ENCODE measurements around the gene PTPN21. TPM values are rescaled to one million over a fixed set of nuclear protein-coding genes. Genes with fewer than 3 reads are reported as not detected.

PTPN21 gene
- total RNA-seq, 1 donor = not detected

DNA sequence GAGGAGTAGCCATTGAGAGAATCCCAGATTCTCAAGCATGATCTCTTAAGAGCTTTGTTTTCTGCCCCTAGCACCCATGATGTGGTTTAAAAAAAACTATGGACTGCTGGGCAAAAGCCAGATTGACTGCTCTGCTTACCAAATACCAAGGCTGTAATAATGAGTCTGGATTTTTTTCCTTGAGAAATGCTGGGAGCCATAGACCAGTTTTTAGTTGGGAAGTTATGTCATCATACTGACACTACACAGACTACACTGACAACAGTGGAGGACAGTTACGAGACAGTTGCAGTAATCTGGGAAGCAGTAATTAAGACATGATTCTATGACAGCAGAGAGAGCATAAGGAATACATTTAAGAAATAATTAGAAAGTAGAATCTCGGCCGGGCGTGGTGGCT, 133.5 kb downstream of the PTPN21 start:
- H3K4me1 ChIP-seq (ENCODE audit: insufficient read depth, low read length) = no peaks in the 10 kb centered on the region
- no peaks in the 10 kb centered on the region for H3K27me3 ChIP-seq (ENCODE audit: insufficient read depth, low read length)
- peaks cover 7% of the 10 kb centered on the region for H3K9me3 ChIP-seq (ENCODE audit: low read depth, low read length)
- no peak overlapping the region for H3K4me3 ChIP-seq (ENCODE audit: low read length)

DNA sequence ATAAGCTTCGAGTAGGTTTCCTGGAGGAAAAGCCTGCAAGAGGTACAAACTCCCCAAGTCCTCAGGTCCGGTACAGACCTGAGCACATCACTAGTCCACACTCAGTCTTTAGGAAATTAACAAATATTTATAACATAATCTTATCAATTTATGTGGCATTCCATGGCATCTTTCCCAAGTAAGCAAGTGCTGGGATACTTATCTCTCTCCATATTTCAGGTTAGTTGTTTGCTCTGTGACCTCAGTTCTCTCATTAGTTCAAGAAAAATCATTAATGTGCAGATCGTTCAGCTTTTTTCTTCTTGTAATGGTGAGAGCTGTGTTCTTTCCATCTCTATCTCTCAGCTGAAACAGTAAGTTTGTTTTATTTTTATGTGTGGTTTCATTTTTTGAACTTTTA, 134.6 kb downstream of the PTPN21 start:
- no peaks in the 10 kb centered on the region for H3K27me3 ChIP-seq (ENCODE audit: insufficient read depth, low read length)
- H3K9me3 ChIP-seq (ENCODE audit: low read depth, low read length) = peaks cover 15% of the 10 kb centered on the region
- H3K4me3 ChIP-seq (ENCODE audit: low read length) = no peak overlapping the region
- H3K4me1 ChIP-seq (ENCODE audit: insufficient read depth, low read length) = no peaks in the 10 kb centered on the region

DNA sequence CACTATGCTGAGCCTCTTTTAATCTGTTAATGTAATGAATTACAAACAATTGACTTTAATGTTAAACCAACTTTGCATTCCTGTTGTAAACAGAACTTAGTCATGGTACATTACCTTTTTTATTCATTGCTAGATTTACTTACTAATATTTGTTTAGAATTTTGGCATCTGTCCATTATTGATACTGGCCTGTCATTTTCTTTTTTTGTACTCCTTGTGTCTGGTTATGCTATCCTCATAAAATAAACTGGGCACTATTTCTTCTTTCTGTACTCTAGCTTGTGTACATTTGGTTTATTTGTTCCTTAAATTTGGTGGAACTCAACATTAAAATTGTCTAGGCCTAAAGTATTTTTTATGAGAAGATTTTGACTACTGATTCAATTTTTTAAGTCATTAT, 137.2 kb downstream of the PTPN21 start:
- Histone ChIP-seq H3K4me3 (ENCODE audit: low read length) (no peak overlapping the region), H3K27me3 (ENCODE audit: insufficient read depth, low read length) (no peaks in the 10 kb centered on the region), H3K4me1 (ENCODE audit: insufficient read depth, low read length) (no peaks in the 10 kb centered on the region), H3K9me3 (ENCODE audit: low read depth, low read length) (peaks cover 31% of the 10 kb centered on the region)

Other genes starting within 250 kb of the PTPN21 start
- 0.10 TPM for gene KCNK10, start 231.7 kb downstream of the PTPN21 start, total RNA-seq
- 5.0 TPM for gene SPATA7, start 169.3 kb downstream of the PTPN21 start, total RNA-seq
- 31.2 TPM for gene ZC3H14, start 8.0 kb upstream of the PTPN21 start, total RNA-seq
- 3.8 TPM for gene EML5, start 237.9 kb upstream of the PTPN21 start, total RNA-seq

Measured in mononuclear cell (primary cell).